Upper lobe of left lung (tissue), 4 donors: ENCODE measurements around the gene ESR2.

Source experiments
- CTCF ChIP-seq, 6 experiments: fragments of 450-650 bp in 4 of 6; fragments of 200-600 bp in 2 of 6; sonication (generic) in 2 of 6; IDR thresholded peaks; one replicate each; pipeline ENCODE4 v1.5.1; 2016 to 2019; ENCODE audit warnings: antibody characterized with exemption in 6 of 6
- EP300 ChIP-seq, 4 donors: sonication (generic); formaldehyde crosslinking; IDR thresholded peaks; one replicate each; pipeline ENCODE4 v1.5.1; 2017; ENCODE audit warnings: antibody characterized with exemption in 4 of 4, control low read depth in 2 of 4
- POLR2AphosphoS5 ChIP-seq, 2 donors: sonication (generic); formaldehyde crosslinking; IDR thresholded peaks; one replicate each; pipeline ENCODE4 v1.5.1; 2017; ENCODE audit warnings: antibody characterized with exemption in 2 of 2

- TF ChIP-seq CTCF (IDR thresholded peaks at IDR 0.05) (no peak), EP300 (IDR thresholded peaks at IDR 0.05) (no peak), POLR2AphosphoS5 (IDR thresholded peaks at IDR 0.05) (no peak)
Measured at GRCh38 chr14:64119980-64120379, 174.2 kb downstream of the ESR2 start.
